ENCODE data around the gene PAPSS1. TPM values are rescaled to one million over a fixed set of nuclear protein-coding genes. Genes with fewer than 3 reads are reported as not detected.
"Not testable (repeated sequence)": the region's sequence is repeated elsewhere in the genome, so short reads cannot be mapped to it uniquely, and the experiment has no call there.

The PAPSS1 gene
- total RNA-seq, 1 donor from 2014 or later = 51.6 TPM

DNA sequence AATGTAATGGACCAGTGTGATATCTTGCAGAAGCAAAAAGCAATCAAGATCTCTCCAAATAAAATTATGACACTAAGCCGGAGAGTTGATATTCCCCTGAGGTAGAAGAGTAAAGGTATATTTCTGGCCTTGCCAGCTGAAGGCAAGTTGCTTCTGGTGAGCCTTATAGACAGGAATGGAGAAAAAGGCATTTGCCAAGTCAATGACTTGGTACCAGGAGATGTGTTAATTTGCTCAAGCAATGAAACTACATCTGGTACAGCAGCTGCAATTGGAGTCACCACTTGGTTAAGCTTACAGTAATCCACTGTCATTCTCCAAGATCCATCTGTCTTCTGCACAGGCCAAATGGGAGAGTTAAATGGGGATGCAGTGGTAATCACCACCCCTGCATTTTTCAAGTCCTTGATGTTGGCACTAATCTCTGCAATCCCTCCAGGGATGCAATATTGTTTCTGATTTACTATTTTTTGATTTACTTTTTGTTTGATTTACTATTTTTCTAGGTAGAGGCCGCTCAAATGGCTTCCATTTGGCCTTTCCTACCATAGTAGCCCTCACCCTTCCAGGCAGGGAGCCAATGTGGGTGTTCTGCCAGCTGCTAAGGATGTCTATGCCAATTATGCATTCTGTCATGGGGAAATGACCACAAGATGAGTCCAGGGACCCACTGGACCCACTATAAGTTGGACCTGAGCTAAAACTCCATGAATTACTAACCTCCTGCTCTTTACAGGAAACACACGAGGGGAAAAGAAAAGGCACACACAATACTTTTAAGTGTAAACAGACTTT is 6.3 kb upstream of the PAPSS1 start:
- DNase-seq (ENCODE audit: low read depth in 2 of 2) = not testable (repeated sequence)

DNA sequence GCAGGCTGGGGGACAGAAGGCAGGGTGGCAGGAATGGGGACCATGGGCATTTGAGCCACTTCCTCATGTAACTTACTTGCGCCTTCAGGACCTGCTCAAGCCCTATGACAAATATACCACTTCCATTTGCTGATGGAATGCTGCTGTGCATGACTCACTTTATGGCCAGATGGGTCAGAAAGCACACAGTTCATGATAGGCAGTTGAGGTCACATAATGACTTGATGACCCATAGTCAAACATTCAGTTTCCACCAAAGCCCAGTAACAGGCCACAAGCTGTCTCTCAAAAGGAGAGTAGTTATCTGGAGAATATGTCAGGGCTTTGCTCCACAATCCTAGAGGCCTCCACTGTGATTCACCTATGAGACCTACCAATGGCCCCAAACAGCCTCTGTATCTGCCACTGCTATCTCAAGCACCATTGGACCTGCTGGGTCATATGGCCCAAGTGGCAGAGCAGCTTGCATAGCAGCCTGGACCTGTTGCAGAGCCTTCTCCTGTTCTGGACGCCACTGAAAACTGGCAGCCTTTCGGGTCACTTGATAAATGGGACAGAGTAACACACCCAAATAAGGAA is 5.3 kb upstream of the PAPSS1 start:
- DNase-seq (ENCODE audit: low read depth in 2 of 2) = no peak

DNA sequence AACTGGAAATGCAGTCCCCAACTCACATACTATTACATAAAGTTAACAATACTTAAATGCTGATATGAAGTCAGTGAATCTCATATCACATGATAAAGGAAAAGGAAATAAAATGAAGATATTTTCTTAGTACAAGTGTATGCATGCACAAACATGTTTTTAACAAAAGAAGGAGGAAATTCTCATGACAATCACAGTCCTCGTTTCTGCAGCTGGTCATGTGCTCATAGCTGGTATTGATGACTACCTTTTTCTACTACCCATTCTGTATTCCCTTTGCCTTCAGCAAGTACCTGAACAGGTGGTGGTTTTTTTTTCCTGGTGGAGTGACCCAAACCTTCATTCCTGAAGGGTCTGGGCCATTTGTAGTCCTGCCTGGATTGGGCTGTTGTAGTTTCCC is 3.3 kb upstream of the PAPSS1 start:
- DNase-seq (ENCODE audit: low read depth in 2 of 2) = not testable (repeated sequence)

DNA sequence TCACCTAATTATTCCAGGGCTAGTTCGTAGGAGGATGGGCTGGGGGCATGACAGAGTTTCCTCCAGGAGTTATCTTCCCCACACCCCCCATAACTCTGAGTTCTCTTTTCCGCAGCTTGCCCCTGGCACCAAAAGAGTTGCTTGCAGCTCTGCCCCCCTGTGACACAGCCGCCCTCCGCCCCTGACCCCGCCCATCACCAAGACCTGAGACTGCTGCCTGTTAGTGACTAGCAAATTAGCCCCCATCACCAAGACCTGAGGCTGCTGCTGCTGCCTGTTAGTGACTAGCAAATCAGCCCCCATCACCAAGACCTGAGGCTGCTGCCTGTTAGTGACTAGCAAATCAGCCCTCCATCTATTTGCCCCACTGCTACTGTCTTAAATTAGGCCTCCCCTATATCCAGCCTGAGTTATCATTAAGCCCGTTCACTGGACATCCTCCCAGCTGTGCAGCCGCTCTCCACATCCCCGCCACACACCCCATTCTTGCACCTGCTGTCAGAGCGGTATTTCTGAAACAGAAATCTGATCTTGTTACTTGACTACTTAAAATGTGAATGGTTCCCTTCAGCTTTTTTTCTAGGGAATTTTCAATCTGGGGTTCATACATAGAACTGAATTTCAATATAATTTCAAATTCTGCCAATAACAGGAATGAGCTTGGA is 1.5 kb upstream of the PAPSS1 start:
- DNase-seq (ENCODE audit: low read depth in 2 of 2) = no peak

DNA sequence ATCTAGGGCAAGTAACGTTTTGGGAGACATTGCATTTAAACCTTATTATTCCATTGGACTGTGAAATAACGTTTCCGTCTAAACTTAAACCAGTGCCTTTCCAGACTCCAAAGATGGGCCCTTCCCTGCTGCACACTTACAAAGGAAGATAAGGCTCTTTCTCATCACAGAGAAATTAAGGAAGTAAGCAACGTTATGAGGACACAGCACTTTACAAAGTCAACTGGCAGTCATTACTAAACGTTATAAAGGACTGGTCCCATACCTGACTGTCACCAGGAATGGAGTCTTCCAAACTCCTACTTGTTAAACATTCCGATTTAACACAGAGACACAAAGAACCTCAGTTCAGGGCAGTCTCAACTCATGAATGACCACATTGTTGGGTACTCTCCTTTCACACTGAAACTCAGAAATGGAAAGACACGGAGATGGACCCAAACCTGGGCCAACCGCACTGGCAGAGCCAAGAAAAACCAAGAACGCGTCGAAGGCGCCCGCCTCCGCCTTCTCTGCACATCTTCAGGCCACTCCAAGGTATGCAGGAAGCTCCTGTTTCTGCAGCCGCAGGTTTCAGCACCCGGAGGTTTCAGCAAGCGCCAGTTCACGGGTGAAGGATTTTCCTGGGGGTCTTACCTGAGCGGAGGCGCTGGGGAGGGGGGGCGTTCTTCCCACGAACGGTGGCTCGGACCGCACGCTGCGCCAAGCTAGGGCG is 670 bp downstream of the PAPSS1 start:
- DNase-seq (ENCODE audit: low read depth in 2 of 2) = peak in 1 of 2 donors; percentile 19

DNA sequence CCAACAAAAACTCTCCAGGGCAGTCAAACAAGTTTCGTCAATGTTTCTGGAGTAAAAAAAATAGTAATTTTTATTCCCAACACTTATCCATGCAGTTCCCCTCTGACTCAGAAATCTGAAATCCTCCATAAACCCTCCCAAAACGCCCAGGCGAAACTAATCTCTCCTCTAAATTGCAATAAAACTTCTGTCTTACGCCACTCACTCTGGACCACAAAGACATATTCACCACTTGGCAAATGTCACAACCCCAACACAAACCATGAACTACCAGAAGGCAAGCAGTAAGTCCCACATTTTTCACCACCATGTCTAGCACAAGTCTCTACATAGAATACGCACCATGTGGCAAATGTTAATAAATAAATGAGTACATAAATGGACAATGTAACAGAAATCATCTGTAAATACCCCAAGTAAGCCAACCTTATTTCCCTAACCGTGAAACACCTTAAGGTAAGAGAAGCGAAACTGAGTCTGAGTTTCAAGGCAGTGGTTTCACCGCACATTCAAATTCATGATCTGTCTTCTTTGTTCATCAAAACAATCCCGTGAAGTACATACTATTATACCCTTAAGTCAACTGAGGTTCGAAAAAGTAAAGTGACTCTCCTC is 1.6 kb downstream of the PAPSS1 start:
- DNase-seq (ENCODE audit: low read depth in 2 of 2) = no peak

DNA sequence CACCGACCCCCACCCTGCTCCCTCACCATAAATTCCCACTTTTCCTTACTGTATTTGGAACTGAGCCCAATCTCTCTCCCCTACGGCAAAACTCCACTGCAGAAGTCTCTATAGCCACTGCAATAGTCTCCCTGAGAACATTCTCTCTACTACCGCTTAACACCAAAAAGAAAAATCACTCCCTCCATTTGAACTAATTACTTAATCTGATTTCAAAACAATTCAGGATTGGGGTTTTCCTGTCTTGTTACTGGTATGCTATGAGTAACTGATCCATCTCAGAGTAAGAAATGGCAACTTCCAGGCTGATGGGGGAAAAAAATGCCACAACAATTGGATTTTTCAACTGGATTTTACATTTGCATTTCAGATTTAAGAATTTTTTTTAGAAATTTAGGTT is 5.8 kb downstream of the PAPSS1 start:
- no peak for DNase-seq (ENCODE audit: low read depth in 2 of 2)

DNA sequence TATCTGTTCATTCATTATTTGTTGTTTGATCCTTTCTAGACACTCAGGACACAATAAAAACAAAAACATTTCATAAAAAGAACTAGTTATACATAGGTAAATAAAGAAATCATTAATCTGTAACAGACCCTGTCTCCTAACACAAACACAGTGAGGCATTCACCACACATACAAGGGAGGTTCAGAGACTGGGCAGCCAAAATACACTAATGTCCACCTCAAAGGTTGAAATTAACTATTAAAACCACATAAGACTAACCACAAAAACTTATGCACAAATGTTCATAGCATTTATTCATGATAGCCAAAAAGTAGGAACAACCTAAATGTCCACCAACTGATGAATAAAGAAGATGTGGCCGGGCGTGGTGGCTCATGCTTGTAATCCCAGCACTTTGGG is 7.8 kb downstream of the PAPSS1 start:
- no peak for DNase-seq (ENCODE audit: low read depth in 2 of 2)

DNA sequence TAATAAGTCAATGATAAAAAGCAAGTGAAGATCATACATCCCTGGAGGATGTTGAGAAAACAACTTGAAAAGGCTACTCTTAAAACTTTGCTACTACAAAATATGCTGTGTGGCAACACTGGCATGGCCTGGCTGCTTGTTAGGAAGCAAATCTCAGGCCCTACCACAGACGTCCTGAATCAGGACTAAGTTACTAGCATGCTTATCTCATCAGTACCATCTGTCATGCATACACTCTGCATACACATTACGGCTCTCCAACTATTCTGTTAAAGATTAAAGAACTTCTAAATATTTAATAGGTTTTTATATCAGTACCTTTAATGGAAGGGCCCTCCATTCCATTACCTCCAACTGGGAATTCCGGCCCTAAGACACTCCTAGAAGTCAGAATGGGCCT is 8.2 kb downstream of the PAPSS1 start:
- DNase-seq (ENCODE audit: low read depth in 2 of 2) = no peak

DNA sequence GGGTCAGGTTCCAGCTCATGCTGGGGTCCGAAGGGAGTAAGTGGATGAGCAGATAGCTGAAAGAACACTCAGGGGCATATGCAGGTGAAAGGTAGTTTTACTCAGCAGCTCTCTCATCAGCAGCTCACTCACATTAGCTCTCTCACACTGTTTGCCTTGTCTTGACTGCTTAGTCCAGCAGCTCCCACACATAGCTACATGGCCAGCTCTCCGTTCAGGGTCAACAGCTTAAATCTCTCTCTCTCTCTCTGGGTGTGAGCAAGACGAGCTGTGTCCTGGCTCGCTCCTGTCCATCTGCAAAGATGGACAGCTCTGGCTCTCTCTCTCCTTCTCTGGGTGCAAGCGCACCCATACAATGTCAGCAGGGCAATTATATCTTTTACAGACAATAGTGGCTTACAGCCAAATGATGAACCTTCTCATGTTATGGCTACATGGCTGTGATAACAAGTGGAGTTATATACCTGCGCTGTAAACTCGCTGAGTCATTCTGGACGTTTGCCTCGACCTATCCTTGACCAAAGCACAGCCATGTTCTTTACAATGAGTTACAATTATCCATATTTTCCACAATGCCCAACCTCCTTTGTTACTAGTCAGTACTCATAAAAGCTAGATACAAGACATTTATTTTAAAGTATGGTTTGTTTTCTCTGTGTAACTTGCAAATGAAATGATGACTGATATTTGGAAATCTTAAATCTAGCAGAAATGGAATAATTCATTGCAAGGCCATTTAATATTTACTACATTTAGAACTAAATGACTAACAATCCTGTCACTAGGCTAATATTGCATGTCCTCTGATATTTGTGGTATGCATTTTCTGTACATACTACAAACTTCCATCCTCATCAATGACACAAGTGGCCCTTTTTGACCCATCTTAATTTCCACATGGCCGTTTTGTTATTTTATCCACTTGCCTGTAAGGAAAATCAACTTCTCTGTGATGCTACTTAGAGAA is 9.3 kb downstream of the PAPSS1 start:
- DNase-seq (ENCODE audit: low read depth in 2 of 2) = peak in 1 of 2 donors; percentile 29

DNA sequence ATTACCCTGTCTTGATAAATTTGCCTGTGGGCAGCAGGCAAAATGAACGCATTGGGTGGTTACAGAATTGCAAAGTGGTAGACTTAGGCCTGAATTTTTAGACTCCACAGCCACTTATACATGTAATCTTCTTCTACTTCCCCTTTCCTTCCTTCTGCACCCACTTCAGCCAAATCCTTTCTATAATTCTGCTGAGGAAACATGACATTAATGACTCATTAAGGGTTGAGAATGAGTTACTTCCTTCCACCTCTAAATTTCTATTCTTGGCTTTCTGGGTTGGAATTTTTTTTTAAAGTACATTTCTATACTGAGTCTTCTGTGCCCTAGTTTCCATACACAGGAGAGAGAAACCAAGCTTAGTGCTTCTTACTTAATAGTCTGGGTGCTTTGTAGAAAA is 10.1 kb downstream of the PAPSS1 start:
- DNase-seq (ENCODE audit: low read depth in 2 of 2) = peak in 1 of 2 donors; percentile 47

DNA sequence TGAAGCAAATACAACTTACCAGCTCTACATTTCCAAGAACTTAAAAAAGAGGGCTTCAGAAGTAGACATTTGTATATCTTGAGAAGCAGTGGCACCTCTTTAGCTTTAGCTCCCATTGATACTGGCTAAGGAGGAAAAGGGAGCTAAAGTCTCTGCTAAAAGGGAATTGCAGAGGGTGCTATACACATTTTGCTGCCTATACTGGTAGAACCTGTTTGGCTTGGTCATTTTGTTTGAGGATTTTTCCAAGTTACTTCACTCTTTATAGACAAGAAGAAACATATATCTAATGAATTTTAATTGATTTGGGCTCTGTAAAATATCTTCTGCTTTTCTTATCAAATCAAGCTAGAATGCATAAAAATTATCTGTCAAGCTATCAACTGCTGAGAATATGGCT is 11.8 kb downstream of the PAPSS1 start:
- DNase-seq (ENCODE audit: low read depth in 2 of 2) = no peak

DNA sequence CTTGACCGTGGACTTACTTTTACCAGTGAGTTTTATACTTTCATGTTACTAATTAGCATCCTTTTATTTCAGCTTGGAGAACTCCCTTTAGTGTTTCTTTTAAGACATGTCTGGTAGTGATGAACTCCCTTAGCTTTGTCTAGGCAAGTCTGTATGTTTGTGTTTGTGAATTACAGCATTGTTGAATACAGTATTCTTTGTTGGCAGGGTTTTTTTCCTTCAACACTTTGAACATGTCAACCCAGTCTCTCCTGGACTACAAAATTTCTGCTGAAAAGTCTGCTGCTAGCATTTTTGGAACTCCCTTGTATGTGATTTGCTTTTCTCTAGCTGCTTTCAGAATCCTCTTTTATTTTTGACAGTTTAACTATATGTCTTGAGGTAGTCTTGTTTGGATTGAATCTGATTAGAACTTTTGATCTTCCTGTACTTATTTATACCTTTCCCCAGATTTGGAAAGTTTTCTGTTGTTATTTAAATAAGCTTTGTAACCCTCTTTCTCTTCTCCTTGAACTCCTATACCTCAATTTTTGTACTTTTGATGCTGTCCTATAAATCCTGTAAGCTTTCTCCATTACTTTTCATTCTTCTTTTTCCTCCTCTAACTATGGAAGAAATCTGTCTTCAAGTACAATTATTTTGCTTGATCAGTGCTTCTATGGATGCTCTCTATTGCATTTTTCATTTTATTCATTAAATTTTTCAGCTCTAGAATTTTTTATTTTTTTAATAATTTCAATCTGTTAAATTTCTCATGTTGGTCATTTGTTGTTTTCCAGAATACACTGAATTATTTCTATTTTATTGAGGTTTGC is 14.1 kb downstream of the PAPSS1 start:
- no peak for DNase-seq (ENCODE audit: low read depth in 2 of 2)

DNA sequence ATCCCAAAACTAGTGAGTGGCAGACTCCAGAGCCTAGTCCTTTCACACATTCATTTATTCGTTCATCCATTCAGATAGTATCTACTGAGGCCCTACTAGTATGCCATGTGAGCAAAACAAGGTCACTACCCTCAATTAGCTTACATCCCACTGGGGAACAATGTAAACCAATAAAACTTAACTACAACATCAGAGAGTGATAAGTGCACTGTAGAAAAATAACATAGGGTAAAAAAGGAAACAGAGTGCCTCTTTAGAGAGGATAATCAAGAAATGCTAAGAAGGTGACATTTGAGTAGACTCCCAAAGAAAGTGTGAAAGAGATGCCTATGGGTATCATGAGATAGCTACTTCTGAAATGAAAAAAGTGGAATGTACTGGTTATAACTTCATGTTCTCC is 18.5 kb downstream of the PAPSS1 start:
- no peak for DNase-seq (ENCODE audit: low read depth in 2 of 2)

DNA sequence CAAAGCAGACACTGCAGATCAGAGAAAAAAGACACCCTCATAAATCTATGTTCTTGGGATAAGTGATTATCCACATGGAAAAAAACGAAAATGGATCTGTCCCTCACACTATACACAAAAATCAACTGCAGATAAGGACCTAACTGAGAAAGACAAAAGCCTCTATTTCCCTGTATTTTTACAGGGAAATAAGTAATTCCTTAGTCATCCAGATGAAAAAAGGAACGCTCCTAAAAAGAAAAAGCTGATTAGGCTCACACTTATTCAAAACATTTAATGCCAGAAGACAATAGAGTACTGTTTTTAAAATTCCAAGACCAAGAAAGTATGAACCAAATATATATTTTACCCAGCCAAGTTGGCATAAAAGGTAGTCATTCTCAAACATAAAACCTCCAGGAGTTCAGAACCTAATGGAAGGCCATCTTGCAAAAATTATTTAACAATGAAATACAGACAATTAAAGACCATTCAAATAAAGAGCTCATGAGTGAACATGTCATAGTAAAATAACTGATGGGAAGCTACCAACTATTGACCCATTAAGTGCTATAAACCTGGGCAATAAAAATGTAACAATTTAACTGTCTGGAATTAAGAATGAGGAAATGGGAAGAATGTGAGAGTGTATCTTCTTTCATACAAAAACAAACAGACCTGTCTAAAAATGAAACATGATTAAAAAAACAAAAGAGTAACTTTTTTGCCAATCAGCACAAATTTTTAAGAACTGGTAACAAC is 20.4 kb downstream of the PAPSS1 start:
- peak in 1 of 2 donors; percentile 50 for DNase-seq (ENCODE audit: low read depth in 2 of 2)

DNA sequence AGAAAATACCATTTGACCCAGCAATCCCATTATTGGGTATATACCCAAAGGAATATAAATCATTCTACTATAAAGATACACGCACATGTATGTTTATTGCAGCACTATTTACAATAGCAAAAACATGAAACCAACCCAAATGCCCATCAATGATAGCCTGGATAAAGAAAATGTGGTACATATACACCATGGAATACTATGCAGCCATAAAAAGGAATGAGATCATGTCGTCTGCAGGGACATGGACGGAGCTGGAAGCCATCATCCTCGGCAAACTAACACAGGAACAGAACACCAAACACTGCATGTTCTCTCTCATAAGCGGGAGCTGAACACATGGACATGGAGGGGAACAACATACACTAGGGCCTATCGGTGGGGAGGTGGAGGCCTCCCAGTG is 23.8 kb downstream of the PAPSS1 start:
- DNase-seq (ENCODE audit: low read depth in 2 of 2) = not testable (repeated sequence)

DNA sequence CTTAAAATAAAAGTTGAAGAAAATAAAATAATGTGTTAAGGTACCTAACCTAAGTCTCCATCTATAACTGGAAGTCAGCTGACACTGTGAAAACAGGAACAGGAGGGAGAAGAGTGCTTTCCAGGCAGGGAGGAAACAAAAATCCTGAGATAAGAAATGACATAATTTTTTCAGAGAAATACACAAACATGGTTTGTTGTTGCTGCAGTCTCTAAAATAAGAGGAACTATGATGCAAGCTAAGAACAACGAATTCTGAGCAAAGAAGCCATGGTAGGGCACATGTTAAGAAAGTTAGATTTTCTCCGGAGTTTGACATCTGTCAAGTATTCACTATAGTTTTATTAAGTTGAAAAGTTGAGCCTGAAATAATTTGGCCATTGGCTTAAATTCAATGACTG is 26.9 kb downstream of the PAPSS1 start:
- peak in 1 of 2 donors; percentile 49 for DNase-seq (ENCODE audit: low read depth in 2 of 2)

DNA sequence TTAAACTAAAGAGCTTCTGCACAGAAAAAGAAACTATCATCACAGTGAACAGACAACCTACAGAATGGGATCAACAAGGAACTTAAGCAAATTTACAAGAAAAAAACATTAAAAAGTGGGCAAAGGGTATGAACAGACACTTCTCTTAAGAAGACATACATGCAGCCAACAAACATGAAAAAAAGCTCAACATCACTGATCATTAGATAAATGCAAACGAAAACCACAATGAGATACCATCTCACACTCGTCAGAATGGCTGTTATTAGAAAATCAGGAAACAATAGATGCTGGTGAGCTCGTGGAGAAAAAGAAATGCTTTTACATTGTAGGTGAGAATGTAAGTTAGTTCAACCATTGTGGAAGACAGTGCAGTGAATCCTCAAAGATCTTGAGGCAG is 27.8 kb downstream of the PAPSS1 start:
- no peak for DNase-seq (ENCODE audit: low read depth in 2 of 2)

DNA sequence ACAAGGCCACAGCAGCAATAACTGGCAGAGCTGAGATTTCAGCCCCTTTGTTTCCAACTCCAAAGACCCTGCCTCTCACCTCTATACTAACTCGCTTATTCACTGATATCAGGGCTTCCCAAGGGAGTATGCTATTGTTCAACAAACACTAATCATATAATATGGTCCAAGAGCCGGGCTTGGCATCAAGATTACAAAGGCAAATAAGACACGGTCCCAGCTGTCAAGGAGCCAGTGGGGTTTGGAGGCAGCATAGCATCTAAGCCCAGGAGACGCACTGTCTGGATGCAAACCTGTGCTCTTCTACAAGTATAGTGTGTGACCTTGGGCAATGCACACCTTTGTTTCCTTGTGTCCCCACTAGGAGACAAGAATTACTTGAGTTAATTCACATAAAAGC is 28.7 kb downstream of the PAPSS1 start:
- no peak for DNase-seq (ENCODE audit: low read depth in 2 of 2)

Data from dermis microvascular lymphatic vessel endothelial cell (primary cell).